Hematopoietic multipotent progenitor cell (in vitro differentiated cells): Measurements from ENCODE around the gene ARL6IP4. TPM values are rescaled to one million over a fixed set of nuclear protein-coding genes. Genes with fewer than 3 reads are reported as not detected.

Experiments
- DNase-seq, 3 donors: peaks; one replicate each; pipeline ENCODE4 v3.0.0-alpha.2; 2011 to 2015; ENCODE audit warnings: low read depth in 2 of 3, low spot score in 2 of 3
- total RNA-seq: library from RNA; depleted of rRNA; stranded (reverse); fragments of >200 nt; gene quantifications from one replicate; pipeline ENCODE4 v1.2.3, GENCODE V29; 2012

Gene ARL6IP4
- total RNA-seq, 1 donor: 83.5 TPM

DNA sequence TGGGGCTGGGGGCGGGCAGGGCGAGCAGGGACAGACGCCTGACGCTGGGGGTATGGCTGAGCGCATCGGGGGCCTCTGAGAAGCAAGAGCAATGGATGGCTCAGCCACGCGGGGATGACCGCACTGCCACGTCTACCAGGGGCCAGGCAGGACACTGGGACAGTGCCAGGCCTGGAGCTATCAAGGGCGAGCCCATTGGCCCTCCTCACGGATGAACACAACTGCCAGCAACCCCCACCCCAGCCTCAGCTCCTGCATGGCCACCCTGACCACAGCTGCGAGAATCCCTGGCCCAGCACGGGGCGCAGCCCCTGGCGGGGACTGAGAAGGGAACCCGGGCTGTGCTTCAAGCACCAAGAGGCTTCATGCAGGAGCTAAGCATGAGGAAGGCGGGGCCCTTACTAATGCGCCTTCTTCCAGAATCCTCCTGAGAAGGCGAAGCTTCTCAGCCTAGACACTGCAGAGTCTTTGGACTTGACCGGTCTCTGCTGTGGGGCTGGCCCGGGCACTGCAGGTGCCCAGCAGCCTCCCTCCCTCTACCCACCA lies 9.5 kb downstream of the ARL6IP4 start:
- DNase-seq: no peak

- no peak for DNase-seq
These were observed 10.1 kb downstream of the ARL6IP4 start for GRCh38 chr12:122990561-122990960.

GRCh38 chr12:122990961-122991622 lies 10.6 kb downstream of the ARL6IP4 start:
- no peak for DNase-seq

DNA sequence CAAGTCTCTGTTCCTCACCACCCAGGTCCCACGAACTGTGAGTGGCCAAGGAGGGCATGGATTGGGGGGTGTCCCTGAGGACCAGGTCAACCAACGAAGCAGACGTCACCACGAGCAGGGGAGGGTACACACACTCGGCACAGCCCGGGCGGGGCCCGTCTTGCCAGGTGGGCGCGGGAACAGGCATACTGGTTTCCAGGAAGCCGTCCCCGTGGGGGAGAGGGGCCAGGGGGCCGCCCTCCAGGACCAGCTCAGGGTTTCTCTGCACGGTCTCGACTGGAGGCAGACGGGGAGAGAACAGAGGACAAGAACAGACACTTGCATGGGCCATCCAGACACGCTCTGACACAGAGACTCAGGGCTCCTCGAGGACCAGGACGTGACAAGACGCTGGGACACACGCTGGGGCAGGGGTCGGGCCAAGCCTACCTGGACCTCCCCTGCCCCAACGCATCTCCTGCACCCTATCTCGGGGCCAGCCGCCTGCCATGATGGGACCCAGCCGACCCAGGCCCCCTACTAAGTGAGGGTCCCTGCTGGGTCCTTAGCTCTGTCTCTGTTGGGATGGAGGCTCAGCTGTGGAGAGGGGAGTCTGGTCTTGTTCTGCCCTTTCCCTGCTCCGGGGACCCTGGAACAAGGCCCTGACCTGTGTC lies 11.3 kb downstream of the ARL6IP4 start:
- no peak for DNase-seq

- no peak for DNase-seq
These were observed 11.9 kb downstream of the ARL6IP4 start for GRCh38 chr12:122992386-122992785.

DNA sequence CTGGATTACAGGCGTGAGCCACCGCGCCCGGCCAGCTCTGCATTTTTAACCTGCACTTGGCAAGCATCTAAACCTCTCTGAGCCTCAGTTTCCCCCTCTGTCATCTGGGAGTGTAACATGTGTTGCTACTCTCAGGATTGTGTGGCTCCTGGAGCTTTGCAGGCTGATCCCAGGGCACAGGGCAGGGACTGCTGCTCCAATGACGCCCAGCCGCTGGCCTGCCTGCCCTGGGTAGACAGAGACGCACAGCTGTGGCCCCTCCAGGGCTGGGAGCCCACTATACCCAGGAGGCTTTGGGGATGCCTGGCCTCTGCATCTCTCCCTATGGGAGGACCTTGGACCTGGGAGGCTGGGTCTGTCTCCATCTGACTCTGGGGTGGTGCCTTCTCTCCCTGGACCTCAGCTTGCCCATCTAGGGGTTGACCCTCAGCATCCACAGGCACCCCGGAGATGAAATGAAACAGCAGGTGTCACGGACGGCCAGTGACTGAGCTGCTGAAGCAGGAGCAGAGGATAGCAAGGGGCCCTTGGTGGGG lies 13.7 kb downstream of the ARL6IP4 start:
- DNase-seq: no peak

GRCh38 chr12:122994781-122995502 lies 14.5 kb downstream of the ARL6IP4 start:
- DNase-seq: no peak

GRCh38 chr12:122995503-122996187 lies 15.2 kb downstream of the ARL6IP4 start:
- DNase-seq: no peak

DNA sequence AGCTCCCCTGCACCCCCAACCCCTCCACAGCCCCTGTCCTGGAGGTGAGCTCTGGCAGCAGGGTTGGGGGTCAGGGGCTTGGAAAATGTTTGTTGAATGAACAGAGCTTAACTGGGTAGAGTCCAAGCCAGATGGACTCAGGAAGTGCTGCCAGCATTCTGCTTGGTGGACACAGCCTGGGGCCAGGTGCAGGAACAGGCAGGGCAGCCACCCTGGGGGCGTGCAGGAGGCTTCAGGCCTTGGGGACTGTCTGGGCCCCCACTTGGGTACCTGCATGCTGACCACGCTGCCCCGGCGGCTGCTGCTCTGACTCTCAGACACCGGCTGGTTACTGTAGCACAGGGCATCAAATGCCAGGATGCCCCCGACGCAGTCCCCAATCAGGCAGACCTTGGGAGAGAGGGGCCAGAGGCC lies 15.7 kb downstream of the ARL6IP4 start:
- DNase-seq: no peak

GRCh38 chr12:122996621-122997342 lies 16.3 kb downstream of the ARL6IP4 start:
- DNase-seq: no peak

- DNase-seq: no peak
These were observed 17.1 kb downstream of the ARL6IP4 start for GRCh38 chr12:122997343-122998250.

DNA sequence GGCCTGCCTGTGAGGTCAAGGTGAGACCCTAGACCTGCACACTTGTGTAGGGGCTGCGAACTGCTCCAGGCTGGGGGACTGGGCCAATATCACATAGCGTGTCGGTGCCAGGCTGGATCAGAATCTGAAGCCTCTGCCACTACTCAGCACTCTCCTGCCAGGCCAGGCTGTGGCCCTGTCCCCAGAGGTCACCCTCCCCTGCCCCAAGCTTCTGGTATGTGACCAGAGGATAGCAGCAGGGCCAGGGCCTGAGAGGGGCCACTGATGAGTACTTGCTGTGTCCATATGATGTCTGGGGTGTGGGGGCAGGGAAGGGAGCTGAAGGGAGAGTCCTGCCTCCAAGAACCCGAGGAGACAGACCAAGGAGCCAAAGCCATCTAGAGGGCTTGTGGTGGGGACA lies 17.8 kb downstream of the ARL6IP4 start:
- DNase-seq: no peak

DNA sequence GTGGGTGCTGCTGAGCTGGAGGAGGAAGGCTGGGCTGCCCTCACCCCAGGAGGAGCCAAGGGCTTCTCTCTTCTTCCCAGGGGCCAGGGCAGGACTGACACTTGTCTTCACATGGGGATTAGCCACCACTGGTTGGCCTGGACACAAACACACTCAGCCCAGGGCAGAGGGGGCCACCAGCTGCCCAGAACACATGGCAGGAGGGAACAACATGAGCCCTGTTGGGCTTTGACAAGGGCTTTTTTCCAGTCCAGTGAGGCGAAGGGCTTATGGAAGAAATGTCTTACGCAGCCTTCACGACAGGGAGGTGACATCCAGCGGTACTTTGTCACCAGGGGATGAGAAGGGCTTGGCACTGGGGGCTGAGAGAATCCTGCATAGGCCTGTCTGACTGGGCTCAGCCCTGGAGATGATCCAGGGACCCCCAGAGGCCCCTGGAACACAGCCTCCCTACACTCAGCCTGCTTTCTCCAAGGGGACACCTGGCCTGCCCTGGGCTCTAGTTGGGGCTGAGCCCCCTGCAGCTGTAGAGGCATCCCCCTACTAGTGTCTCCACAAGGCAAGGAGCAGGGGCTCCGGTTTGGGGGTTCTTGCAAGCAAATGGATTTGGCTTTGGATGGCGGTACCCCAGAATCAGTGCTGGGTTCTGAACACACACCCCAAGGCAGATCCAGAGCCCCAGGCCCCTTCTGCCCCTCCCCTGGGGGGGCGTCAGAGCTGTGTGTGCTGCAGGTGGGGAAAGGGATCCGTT lies 18.9 kb downstream of the ARL6IP4 start:
- no peak for DNase-seq

DNA sequence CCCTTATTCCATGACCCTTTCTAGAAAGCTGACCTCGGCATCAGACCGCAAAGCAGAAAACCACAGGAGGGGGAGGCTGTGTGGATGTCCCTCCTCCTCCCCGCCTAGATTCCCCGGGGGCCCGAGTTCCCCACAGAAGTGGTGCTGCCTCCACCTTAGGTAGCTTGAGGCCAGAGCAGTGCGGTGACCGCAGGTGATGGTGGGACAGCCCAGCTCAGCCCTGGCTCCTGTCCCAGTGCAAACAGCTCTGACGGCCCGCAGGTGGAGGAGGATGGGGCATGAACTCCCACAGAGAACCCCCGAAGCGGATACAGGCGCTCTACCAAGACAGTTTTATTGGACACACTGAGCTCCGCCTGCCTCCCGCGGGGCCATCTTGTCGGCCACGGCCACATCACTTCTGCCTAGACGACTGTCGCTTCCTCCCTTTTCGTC lies 19.5 kb downstream of the ARL6IP4 start:
- DNase-seq: no peak

DNA sequence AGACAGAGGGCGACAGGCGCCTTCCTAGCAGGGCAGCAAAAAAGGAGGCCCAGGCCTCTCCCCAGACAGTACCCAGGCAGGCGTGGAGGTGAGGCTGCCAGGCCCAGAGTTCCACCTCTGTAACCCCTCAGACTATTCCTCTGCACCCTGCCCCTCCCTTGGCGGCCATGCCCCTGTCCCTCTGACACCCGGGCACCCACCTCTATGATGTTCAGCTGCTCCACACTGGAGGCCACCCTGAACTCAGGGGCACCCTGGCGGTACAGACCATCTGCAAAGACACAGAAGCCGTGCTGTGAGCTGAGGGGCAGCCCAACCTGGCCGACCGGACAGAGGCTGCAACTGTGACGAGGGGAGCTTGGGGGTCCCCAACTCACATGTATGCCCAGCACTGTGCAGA lies 20.1 kb downstream of the ARL6IP4 start:
- DNase-seq: no peak

- no peak for DNase-seq
These were observed 21.0 kb downstream of the ARL6IP4 start for GRCh38 chr12:123001464-123001863.

DNA sequence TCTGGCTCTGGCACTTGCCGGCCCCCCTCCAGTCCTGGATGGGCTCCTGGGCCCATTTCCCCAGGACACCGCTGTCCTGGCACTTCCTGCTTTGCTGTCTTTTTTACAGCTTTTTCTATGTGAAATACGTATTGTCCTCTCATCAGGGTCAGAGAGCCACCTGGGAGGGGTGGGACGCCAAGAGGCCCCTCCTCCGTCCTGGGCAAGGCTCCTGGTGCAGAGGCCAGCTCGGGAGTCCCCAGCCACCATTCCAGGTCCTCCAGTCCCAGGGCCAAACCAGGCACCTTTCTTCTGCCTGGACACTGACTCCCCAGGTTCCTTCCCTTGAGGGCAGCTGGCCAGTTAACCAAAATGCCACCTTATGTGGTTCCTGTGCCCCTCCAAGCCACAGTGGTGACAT lies 22.8 kb downstream of the ARL6IP4 start:
- no peak for DNase-seq

GRCh38 chr12:123004287-123004686 lies 23.8 kb downstream of the ARL6IP4 start:
- no peak for DNase-seq
